Measurements from ENCODE around the gene TENT4B.

Gene TENT4B

DNA sequence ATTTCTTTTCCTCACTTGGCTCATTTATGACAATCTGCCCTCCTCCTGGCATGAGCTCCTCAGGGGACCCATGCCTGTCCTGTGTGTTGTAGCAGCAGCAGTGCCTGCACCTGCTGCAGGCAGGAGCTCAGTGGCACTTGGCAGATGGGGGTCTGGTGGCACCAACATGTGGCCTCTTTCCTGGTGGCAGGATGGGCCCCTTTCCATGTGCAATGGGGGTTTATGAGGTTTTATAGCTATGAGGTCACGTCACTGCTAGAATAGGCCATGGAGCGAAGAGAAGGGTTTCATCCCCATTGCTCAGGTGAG, 120.2 kb downstream of the TENT4B start:
- no peak for DNase-seq

GRCh38 chr16:50273888-50274325, 120.8 kb downstream of the TENT4B start:
- no peak for DNase-seq

GRCh38 chr16:50274326-50275097, 121.4 kb downstream of the TENT4B start:
- no peak for DNase-seq

DNA sequence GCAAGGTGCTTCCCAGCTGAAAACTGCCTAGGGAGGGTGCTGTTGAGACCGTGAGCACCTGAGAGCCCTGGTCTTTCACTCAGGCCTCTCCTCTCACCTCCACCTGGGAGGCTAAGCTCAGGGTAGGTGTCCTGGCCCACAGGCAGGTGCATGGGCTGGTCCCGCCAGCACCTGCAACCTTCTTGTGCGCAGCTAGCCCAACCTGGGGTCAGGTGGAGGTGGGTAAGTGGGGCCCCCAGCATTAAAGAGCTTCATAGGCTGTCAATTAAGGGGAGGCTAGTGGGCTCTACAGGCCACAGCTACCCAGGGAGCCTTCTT, 122.0 kb downstream of the TENT4B start:
- DNase-seq, result no peak

- DNase-seq, result no peak
Measured at GRCh38 chr16:50275428-50276325, 122.6 kb downstream of the TENT4B start.

- no peak for DNase-seq
Measured at GRCh38 chr16:50276326-50276640, 123.2 kb downstream of the TENT4B start.

- no peak for DNase-seq
Measured at GRCh38 chr16:50276801-50277555, 123.9 kb downstream of the TENT4B start.

GRCh38 chr16:50278251-50278650, 125.1 kb downstream of the TENT4B start:
- no peak for DNase-seq

DNA sequence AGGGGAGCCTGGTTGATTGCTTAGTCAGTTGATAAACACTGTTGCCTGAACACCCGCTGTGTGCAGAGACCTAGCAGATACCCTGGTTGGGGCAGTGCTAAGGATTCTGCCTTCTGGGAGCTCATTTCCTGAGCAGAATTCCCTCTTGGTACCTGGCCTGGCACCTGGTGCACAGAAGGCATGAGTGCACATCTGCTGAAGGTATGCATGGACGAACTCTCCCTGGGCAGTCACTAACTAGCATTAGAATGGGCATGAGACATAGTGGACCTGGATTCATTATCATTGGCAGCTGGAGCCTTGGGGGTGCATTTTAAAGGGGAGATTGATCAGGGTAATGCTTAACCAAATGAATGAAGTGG, 126.4 kb downstream of the TENT4B start:
- DNase-seq, result no peak

DNA sequence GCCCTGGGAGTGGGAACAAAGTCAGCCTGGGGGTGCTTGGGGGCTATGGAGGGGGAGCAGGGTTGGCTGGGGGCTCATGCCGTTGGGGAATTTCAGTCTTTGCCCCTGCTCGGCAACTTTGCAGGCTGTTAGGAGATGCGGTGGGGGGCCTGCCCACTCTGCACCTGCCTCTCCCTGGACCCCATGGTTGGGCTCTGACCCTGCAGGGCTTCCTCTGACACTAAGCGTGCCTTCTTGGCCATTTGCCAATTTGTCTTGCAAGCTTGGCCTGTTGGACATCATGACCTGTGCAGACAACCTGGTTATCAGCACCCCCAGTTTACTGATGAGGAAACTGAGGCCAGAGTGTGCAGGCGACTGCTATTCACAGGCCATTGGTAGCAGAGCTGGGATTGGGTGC, 127.8 kb downstream of the TENT4B start:
- DNase-seq, result no peak

Data from NCI-H1694 (cell line).